ENCODE results near the gene TXNDC2. TPM values are rescaled to one million over a fixed set of nuclear protein-coding genes. Genes with fewer than 3 reads are reported as not detected.
"Not testable (repeated sequence)": the region's sequence is repeated elsewhere in the genome, so short reads cannot be mapped to it uniquely, and the experiment has no call there.

The TXNDC2 gene
- total RNA-seq, 4 donors from 2014 or later, result 0.27 TPM; not detected in 3

DNA sequence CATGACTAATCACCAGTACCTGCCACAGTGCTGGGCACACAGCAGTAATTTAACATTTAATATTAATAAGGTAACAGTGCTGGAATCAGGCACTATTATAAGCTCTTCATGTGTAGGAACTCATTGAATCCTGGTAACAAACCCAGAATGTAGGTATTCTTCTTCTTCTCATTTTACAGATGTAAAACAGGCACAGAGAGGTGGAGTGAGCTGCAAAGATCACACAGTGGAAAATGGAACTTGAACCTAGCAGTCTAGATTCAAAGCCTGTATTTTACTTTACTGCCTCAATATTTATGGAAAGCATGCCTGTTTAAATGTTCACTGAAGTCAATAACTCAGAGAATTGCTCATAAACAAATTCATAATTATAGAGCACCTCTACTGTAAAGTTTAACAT, 24.3 kb downstream of the TXNDC2 start:
- no peaks in the 10 kb centered on the region for H3K27me3 ChIP-seq
- TF ChIP-seq EP300 (IDR thresholded peaks at IDR 0.05; ENCODE audit: low read depth) (no peak), POLR2A (IDR thresholded peaks at IDR 0.05) (no peak), POLR2AphosphoS5 (IDR thresholded peaks at IDR 0.05) (no peak)
- TF ChIP-seq, protein P1, sequence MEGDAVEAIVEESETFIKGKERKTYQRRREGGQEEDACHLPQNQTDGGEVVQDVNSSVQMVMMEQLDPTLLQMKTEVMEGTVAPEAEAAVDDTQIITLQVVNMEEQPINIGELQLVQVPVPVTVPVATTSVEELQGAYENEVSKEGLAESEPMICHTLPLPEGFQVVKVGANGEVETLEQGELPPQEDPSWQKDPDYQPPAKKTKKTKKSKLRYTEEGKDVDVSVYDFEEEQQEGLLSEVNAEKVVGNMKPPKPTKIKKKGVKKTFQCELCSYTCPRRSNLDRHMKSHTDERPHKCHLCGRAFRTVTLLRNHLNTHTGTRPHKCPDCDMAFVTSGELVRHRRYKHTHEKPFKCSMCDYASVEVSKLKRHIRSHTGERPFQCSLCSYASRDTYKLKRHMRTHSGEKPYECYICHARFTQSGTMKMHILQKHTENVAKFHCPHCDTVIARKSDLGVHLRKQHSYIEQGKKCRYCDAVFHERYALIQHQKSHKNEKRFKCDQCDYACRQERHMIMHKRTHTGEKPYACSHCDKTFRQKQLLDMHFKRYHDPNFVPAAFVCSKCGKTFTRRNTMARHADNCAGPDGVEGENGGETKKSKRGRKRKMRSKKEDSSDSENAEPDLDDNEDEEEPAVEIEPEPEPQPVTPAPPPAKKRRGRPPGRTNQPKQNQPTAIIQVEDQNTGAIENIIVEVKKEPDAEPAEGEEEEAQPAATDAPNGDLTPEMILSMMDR (IDR thresholded peaks at IDR 0.05), result no peak
- no peak overlapping the region for H3K4me3 ChIP-seq
- no peak overlapping the region for H3K27ac ChIP-seq
- no peak for DNase-seq
- in situ Hi-C loops (cut with MboI; ENCODE audit: low pct_ligation_motif_present in 1 of 4, low pct_unique_long_range_greater_than_20kb in 1 of 4, low sequenced_read_pairs in 3 of 4), result loop anchor here in 1 of 4 donors (25.0 kb wide), 1 partner anchor 298 kb away; the partner anchor contains the start of gene PPP4R1
- H3K4me1 ChIP-seq, result peaks cover 0 to 5% (median 2%) of the 10 kb centered on the region in 4 donors
- no peaks in the 10 kb centered on the region for H3K36me3 ChIP-seq
- H3K9me3 ChIP-seq, result no peaks in the 10 kb centered on the region
- intact Hi-C loops (cut with DNase I; ENCODE audit: low total_unique reads), result loop anchor here (10.0 kb wide), 1 partner anchor 55 kb away; no protein-coding TSS in a partner anchor

DNA sequence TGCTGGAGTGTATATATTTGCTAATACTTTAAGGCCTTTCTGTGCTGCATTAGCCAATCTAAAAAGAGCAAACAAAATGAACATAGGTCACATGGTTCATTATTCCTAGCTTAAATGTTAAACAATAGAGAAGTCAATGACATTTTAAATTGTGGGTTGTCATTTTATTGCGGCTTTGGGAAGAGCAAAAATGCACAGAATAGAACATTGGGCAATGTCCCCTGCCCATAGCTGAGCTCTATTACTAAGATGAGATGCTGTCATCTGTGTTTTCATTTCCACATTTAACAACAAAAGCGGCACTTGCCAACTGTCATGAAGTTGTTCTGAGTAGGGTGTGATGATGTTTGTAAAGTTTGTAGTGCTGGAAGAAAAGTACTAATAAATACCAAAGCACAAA, 24.9 kb downstream of the TXNDC2 start:
- no peak for DNase-seq
- H3K9me3 ChIP-seq, result no peaks in the 10 kb centered on the region
- in situ Hi-C loops (cut with MboI; ENCODE audit: low pct_ligation_motif_present in 1 of 4, low pct_unique_long_range_greater_than_20kb in 1 of 4, low sequenced_read_pairs in 3 of 4) (loop anchor here in 1 of 4 donors (25.0 kb wide), 1 partner anchor 298 kb away; the partner anchor contains the start of gene PPP4R1), intact Hi-C loops (cut with DNase I; ENCODE audit: low total_unique reads) (loop anchor here (10.0 kb wide), 1 partner anchor 56 kb away; no protein-coding TSS in a partner anchor)
- no peaks in the 10 kb centered on the region for H3K27me3 ChIP-seq
- H3K36me3 ChIP-seq, result no peaks in the 10 kb centered on the region
- H3K4me1 ChIP-seq, result peaks cover 0 to 8% (median 5%) of the 10 kb centered on the region in 4 donors
- WGBS, 2 donors (ENCODE audit: low coverage in 1 of 2), result 86 to 90% methylated on average over 2 of the region's 2 CpGs
- H3K27ac ChIP-seq, result no peak overlapping the region
- TF ChIP-seq EP300 (IDR thresholded peaks at IDR 0.05; ENCODE audit: low read depth), result no peak
- TF ChIP-seq, protein P1 (IDR thresholded peaks at IDR 0.05), result no peak
- no peak for TF ChIP-seq POLR2AphosphoS5 (IDR thresholded peaks at IDR 0.05)
- H3K4me3 ChIP-seq, result no peak overlapping the region

DNA sequence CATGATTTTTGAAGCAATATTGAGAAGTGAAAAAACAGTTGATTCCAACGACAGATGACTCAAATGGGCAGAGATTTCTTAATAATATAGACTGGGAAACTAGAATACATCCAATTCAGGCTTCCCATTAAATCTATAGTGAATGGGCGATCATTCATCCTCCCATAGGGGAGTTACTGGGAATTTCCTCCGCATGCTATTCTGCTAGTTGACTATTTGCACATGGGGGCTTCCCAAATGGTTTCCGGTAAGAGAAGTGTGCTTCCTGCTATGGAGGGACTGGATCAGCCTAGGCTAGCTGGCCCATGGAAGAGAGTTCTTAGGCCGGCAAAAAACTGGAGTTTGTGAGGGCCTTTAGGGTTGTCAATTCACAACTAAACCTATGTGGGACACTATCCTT, 25.5 kb downstream of the TXNDC2 start:
- Histone ChIP-seq H3K9me3 (no peaks in the 10 kb centered on the region), H3K27me3 (no peaks in the 10 kb centered on the region), H3K27ac (no peak overlapping the region), H3K36me3 (no peaks in the 10 kb centered on the region), H3K4me1 (peaks cover 0 to 14% (median 10%) of the 10 kb centered on the region in 4 donors), H3K4me3 (no peak overlapping the region)
- intact Hi-C loops (cut with DNase I; ENCODE audit: low total_unique reads), result loop anchor here (10.0 kb wide), 1 partner anchor 56 kb away; no protein-coding TSS in a partner anchor
- WGBS, 2 donors (ENCODE audit: low coverage in 1 of 2), result 83 to 93% methylated on average over 2 to 5 of the region's 5 CpGs
- no peak for TF ChIP-seq POLR2AphosphoS5 (IDR thresholded peaks at IDR 0.05)
- no peak for TF ChIP-seq POLR2A (IDR thresholded peaks at IDR 0.05)
- no peak for TF ChIP-seq EP300 (IDR thresholded peaks at IDR 0.05; ENCODE audit: low read depth)
- TF ChIP-seq, protein P1 (IDR thresholded peaks at IDR 0.05), result no peak
- no peak for DNase-seq
- in situ Hi-C loops (cut with MboI; ENCODE audit: low pct_ligation_motif_present in 1 of 4, low pct_unique_long_range_greater_than_20kb in 1 of 4, low sequenced_read_pairs in 3 of 4), result loop anchor here in 1 of 4 donors (25.0 kb wide), 1 partner anchor 299 kb away; the partner anchor contains the start of gene PPP4R1

DNA sequence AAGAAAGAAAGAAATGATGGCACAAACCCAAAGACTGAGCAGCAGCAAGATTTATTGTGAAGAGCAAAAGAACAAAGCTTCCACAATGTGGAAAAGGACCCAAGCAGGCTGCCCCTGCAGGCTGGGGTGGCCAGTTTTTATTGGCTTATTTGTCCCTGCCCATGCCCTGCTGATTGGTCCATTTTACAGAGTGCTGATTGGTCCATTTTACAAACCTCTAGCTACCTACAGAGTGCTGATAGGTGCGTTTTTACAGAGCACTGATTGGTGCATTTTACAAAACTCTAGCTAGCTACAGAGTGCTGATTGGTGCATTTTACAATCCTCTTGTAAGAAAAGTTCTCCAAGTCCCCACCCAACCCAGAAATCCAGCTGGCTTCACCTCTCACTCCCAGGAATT, 26.5 kb downstream of the TXNDC2 start:
- in situ Hi-C loops (cut with MboI; ENCODE audit: low pct_ligation_motif_present in 1 of 4, low pct_unique_long_range_greater_than_20kb in 1 of 4, low sequenced_read_pairs in 3 of 4) (loop anchor here in 1 of 4 donors (25.0 kb wide), 1 partner anchor 300 kb away; the partner anchor contains the start of gene PPP4R1), intact Hi-C loops (cut with DNase I; ENCODE audit: low total_unique reads) (loop anchor here (10.0 kb wide), 1 partner anchor 57 kb away; no protein-coding TSS in a partner anchor)
- DNase-seq, H3K9me3 ChIP-seq, H3K36me3 ChIP-seq, H3K27ac ChIP-seq, H3K4me3 ChIP-seq, H3K27me3 ChIP-seq: not testable (repeated sequence)
- WGBS, 2 donors (ENCODE audit: low coverage in 1 of 2), result 100% methylated on average over 1 of the region's 1 CpG; no CpG with 5 or more reads in 1 of the 2 donors
- H3K4me1 ChIP-seq, result peaks cover 0 to 25% (median 19%) of the 10 kb centered on the region in 4 donors
